H1 (cell line): ENCODE results near the gene MPV17L. TPM values are rescaled to one million over a fixed set of nuclear protein-coding genes. Genes with fewer than 3 reads are reported as not detected.

Source experiments
- CHD2 ChIP-seq: IDR thresholded peaks from 2 replicates; pipeline ENCODE4 v1.6.1; 2012; ENCODE audit warnings: low read length, improper control_type of control experiment
- EP300 ChIP-seq, 2 experiments: IDR thresholded peaks; 1 replicate in 1 of 2; 2 replicates in 1 of 2; pipeline ENCODE4 v1.6.1; 2011 to 2012; ENCODE audit warnings: low read depth in 2 of 2, low read length in 2 of 2, mild to moderate bottlenecking in 2 of 2, borderline replicate concordance in 1 of 2, inconsistent platforms in 1 of 2, moderate library complexity in 1 of 2
- PHF8 ChIP-seq: fragments of 200-600 bp; sonication (generic); conservative IDR thresholded peaks from 2 replicates; pipeline ENCODE4 v1.7.1; 2012; ENCODE audit warnings: low read depth, mild to moderate bottlenecking, inconsistent platforms, low read length, moderate library complexity
- POLR2AphosphoS5 ChIP-seq: IDR thresholded peaks from 2 replicates; pipeline ENCODE4 v1.6.1; 2011; ENCODE audit warnings: low read depth, low read length
- RXRA ChIP-seq: IDR thresholded peaks from 2 replicates; pipeline ENCODE4 v1.6.1; 2011; ENCODE audit warnings: low read depth, mild to moderate bottlenecking, low read length, moderate library complexity; ENCODE audit not compliant: insufficient read depth
- SIX5 ChIP-seq: IDR thresholded peaks from 2 replicates; pipeline ENCODE4 v1.6.1; 2011; ENCODE audit warnings: mild to moderate bottlenecking, low read depth, low read length
- YY1 ChIP-seq: IDR thresholded peaks from 2 replicates; pipeline ENCODE4 v1.6.1; 2011; ENCODE audit warnings: low read depth, mild to moderate bottlenecking, low read length
- polyA plus RNA-seq, 7 experiments: library from polyadenylated mRNA; depleted of rRNA in 3 of 7; stranded (reverse) in 5 of 7; unstranded in 2 of 7; fragments of >200 nt in 5 of 7; fragments of 200-250 nt in 2 of 7; gene quantifications; 1 replicate in 5 of 7; 2 replicates in 1 of 7; 4 replicates in 1 of 7; pipeline versions ENCODE4 v1.2.1 to v1.2.3, GENCODE V29; 2011 to 2013; ENCODE audit warnings: missing spikeins in 2 of 7, mixed read lengths in 2 of 7
- total RNA-seq: library from RNA; stranded (reverse); fragmentation: NEBNext Ultra II Directional; extraction: Animal tissue kit (Norgen Biotek cat#: 25700); gene quantifications from 2 replicates; pipeline ENCODE4 v1.2.1, GENCODE V29; 2021

Gene MPV17L
- total and polyA plus RNA-seq, 2 of the 8 experiments (the other 6 are each of a cell fraction or from before 2014, with no cell fraction given) = 6.7 to 8.2 TPM

DNA sequence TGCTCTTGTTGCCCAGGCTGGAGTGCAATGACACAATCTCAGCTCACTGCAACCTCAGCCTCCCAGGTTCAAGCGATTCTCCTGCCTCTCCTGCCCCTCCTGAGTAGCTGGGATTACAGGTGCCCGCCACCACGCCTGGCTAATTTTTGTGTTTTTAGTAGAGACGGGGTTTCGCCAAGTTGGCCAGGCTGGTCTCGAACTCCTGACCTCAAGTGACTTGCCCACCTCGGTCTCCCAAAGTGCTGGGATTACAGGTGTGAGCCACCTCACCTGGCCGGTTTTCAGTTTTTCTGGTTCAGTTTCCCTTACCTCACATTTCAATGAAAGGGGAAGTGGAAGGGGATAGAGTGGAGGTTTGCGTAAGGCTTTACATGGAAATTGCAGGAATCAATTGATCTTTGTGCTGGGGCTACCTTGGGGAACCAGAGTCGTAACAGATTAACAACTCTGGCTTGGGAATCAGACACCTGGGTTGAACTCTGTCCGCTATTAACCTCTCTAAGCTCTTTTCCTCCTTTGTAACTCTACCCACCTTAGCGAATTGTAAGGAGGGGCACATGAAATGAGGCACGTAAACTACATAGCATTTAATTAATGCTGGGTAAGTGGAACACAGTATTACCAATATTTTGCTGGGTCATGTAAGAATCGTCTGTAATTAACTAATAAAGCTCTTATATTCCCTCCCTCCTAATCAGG is 3.2 kb downstream of the MPV17L start (continued):
- TF ChIP-seq RXRA (no peak), SIX5 (no peak), PHF8 (no peak), POLR2AphosphoS5 (no peak), CHD2 (no peak), EP300 (IDR thresholded peaks at IDR 0.05; ENCODE audit: borderline replicate concordance in 1 of 2, low read depth in 2 of 2, low read length in 2 of 2) (no peak), YY1 (no peak)
- TF ChIP-seq, all 59 proteins: peak for 0
